ENCODE measurements around the gene MLST8. TPM values are rescaled to one million over a fixed set of nuclear protein-coding genes. Genes with fewer than 3 reads are reported as not detected.

MLST8 gene
- total and polyA plus RNA-seq, 2 of the 8 experiments (the other 6 are each of a cell fraction or from before 2014, with no cell fraction given): 67.6 to 321 TPM

DNA sequence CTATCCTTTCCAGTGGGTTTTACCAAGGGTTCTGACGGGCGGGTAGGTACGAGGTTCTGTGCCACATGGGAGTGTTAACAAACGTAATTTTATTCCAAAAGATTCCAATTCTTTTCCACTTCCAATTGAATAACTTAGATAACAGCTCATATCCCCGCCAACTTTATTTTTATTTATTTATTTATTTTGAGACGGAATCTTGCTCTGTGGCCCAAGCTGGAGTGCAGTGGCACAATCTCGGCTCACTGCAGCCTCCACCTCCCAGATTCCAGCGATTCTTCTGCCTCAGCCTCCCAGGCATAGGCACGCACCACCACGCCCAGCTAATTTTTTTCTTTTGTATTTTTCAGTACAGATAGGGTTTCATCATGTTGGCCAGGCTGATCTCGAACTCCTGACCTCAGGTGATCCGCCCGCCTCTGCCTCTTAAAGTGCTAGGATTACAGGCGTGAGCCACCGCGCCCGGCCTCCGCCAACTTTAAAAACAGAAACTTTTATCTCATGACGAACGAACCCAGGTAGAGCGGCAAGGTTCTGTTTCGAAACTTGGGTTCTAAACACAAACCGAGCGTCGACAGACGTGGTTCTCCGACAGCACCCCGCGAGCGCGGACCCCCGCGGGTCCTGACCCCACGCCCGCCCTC lies 45.5 kb downstream of the MLST8 start (continued):
- TF ChIP-seq, protein P1, sequence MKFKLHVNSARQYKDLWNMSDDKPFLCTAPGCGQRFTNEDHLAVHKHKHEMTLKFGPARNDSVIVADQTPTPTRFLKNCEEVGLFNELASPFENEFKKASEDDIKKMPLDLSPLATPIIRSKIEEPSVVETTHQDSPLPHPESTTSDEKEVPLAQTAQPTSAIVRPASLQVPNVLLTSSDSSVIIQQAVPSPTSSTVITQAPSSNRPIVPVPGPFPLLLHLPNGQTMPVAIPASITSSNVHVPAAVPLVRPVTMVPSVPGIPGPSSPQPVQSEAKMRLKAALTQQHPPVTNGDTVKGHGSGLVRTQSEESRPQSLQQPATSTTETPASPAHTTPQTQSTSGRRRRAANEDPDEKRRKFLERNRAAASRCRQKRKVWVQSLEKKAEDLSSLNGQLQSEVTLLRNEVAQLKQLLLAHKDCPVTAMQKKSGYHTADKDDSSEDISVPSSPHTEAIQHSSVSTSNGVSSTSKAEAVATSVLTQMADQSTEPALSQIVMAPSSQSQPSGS (IDR thresholded peaks at IDR 0.05; ENCODE audit: low read length): no peak
- TF ChIP-seq KDM4A (IDR thresholded peaks at IDR 0.05; ENCODE audit: low read depth, low read length, severe bottlenecking) (peak; percentile 51), TAF7 (optimal IDR thresholded peaks at IDR 0.05; ENCODE audit: borderline replicate concordance, low read depth, low read length) (no peak), RXRA (IDR thresholded peaks at IDR 0.05; ENCODE audit: insufficient read depth, low read depth, low read length) (no peak), TEAD4 (IDR thresholded peaks at IDR 0.05; ENCODE audit: low read depth, low read length) (no peak), CTBP2 (IDR thresholded peaks at IDR 0.05; ENCODE audit: borderline replicate concordance, insufficient read depth, insufficient read length, low read length) (no peak), YY1 (IDR thresholded peaks at IDR 0.05; ENCODE audit: low read depth, low read length) (no peak)
- TF ChIP-seq, protein P2, sequence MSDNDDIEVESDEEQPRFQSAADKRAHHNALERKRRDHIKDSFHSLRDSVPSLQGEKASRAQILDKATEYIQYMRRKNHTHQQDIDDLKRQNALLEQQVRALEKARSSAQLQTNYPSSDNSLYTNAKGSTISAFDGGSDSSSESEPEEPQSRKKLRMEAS (IDR thresholded peaks at IDR 0.05): no peak

All from H1 (cell line).